GOT3 (cell line): Measurements from ENCODE around the gene PITPNC1.
"Not testable (repeated sequence)": the region's sequence is repeated elsewhere in the genome, so short reads cannot be mapped to it uniquely, and the experiment has no call there.

Experiments used
- DNase-seq: peaks from one replicate; lab custom pipeline; 2025; ENCODE audit warnings: mixed read lengths; lab: John Stamatoyannopoulos, UW

The PITPNC1 gene

GRCh38 chr17:67401106-67401505, 24.0 kb downstream of the PITPNC1 start:
- DNase-seq: no peak

GRCh38 chr17:67401598-67402504, 24.8 kb downstream of the PITPNC1 start:
- DNase-seq: no peak

GRCh38 chr17:67403065-67403464, 26.0 kb downstream of the PITPNC1 start:
- no peak for DNase-seq

- DNase-seq: no peak
These were observed 26.4 kb downstream of the PITPNC1 start for GRCh38 chr17:67403483-67403882.

- not testable (repeated sequence) for DNase-seq
These were observed 31.4 kb downstream of the PITPNC1 start for GRCh38 chr17:67408455-67408830.

- no peak for DNase-seq
These were observed 34.3 kb downstream of the PITPNC1 start for GRCh38 chr17:67411397-67411796.

- no peak for DNase-seq
These were observed 35.0 kb downstream of the PITPNC1 start for GRCh38 chr17:67412032-67412431.

GRCh38 chr17:67412941-67413340, 35.9 kb downstream of the PITPNC1 start:
- no peak for DNase-seq

- no peak for DNase-seq
These were observed 36.3 kb downstream of the PITPNC1 start for GRCh38 chr17:67413388-67413787.

- DNase-seq: no peak
These were observed 37.0 kb downstream of the PITPNC1 start for GRCh38 chr17:67414130-67414529.

- DNase-seq: no peak
These were observed 37.5 kb downstream of the PITPNC1 start for GRCh38 chr17:67414559-67414958.

GRCh38 chr17:67415291-67415690, 38.2 kb downstream of the PITPNC1 start:
- DNase-seq: no peak

GRCh38 chr17:67417507-67417906, 40.4 kb downstream of the PITPNC1 start:
- no peak for DNase-seq

GRCh38 chr17:67420994-67421393, 43.9 kb downstream of the PITPNC1 start:
- DNase-seq: no peak

- no peak for DNase-seq
These were observed 44.8 kb downstream of the PITPNC1 start for GRCh38 chr17:67421869-67422273.

- not testable (repeated sequence) for DNase-seq
These were observed 45.2 kb downstream of the PITPNC1 start for GRCh38 chr17:67422296-67422695.

GRCh38 chr17:67422897-67423296, 45.8 kb downstream of the PITPNC1 start:
- DNase-seq: no peak

- no peak for DNase-seq
These were observed 48.6 kb downstream of the PITPNC1 start for GRCh38 chr17:67425571-67426160.

- DNase-seq: no peak
These were observed 50.3 kb downstream of the PITPNC1 start for GRCh38 chr17:67427424-67427823.

- not testable (repeated sequence) for DNase-seq
These were observed 53.4 kb downstream of the PITPNC1 start for GRCh38 chr17:67430515-67430914.

GRCh38 chr17:67431249-67432015, 54.4 kb downstream of the PITPNC1 start:
- DNase-seq: no peak

- DNase-seq: no peak
These were observed 56.3 kb downstream of the PITPNC1 start for GRCh38 chr17:67433248-67433924.
